Stimulated activated naive B cell treated with anti-CD40 and anti-IgM and Interleukin-4, amounts not matched to agents 10 μg/mL and 1 μg/mL and 100 μg/mL, for 72 hours (primary cell): Measurements from ENCODE around the gene CCDC188.

ENCODE experiments used
- ATAC-seq, 2 donors: fragments of 150-1000 bp; cut with Tn5 transposase; replicated peaks; 2 replicates each; pipeline ENCODE4 v1.10.0; 2021; ENCODE audit warnings: moderate library complexity in 1 of 2
- DNase-seq: peaks from one replicate; pipeline ENCODE4 v3.0.0; 2021
- H3K27ac Mint-ChIP-seq: one replicate; pipeline ENCODE4 v1.8.0; 2022; ENCODE audit warnings: mild to moderate bottlenecking, mixed read lengths
- H3K27me3 Mint-ChIP-seq, 2 donors: one replicate each; pipeline ENCODE4 v1.8.0; 2022; ENCODE audit warnings: mixed read lengths in 2 of 2
- H3K36me3 Mint-ChIP-seq, 2 donors: one replicate each; pipeline ENCODE4 v1.8.0; 2022; ENCODE audit warnings: mixed read lengths in 2 of 2, mild to moderate bottlenecking in 1 of 2
- H3K4me1 Mint-ChIP-seq, 2 donors: one replicate each; pipeline ENCODE4 v1.8.0; 2022; ENCODE audit warnings: mixed read lengths in 2 of 2, mild to moderate bottlenecking in 1 of 2
- H3K4me3 Mint-ChIP-seq, 2 donors: one replicate each; pipeline ENCODE4 v1.8.0; 2022; ENCODE audit warnings: mild to moderate bottlenecking in 2 of 2, mixed read lengths in 2 of 2, moderate library complexity in 1 of 2
- H3K9me3 Mint-ChIP-seq, 2 donors: one replicate each; pipeline ENCODE4 v1.8.0; 2022; ENCODE audit warnings: mixed read lengths in 2 of 2, mild to moderate bottlenecking in 1 of 2

CCDC188 gene

GRCh38 chr22:20191000-20191515, 40.2 kb upstream of the CCDC188 start:
- no peaks in the 10 kb centered on the region for H3K36me3 Mint-ChIP-seq
- H3K4me3 Mint-ChIP-seq, result no peak overlapping the region
- H3K9me3 Mint-ChIP-seq, result no peaks in the 10 kb centered on the region
- no peak overlapping the region for H3K27ac Mint-ChIP-seq
- no peaks in the 10 kb centered on the region for H3K27me3 Mint-ChIP-seq
- no peaks in the 10 kb centered on the region for H3K4me1 Mint-ChIP-seq
- no peak for ATAC-seq
- no peak for DNase-seq

GRCh38 chr22:20188567-20188877, 37.7 kb upstream of the CCDC188 start:
- H3K9me3 Mint-ChIP-seq, result no peaks in the 10 kb centered on the region
- H3K4me1 Mint-ChIP-seq, result no peaks in the 10 kb centered on the region
- no peak overlapping the region for H3K27ac Mint-ChIP-seq
- ATAC-seq (no peak), DNase-seq (no peak)
- no peaks in the 10 kb centered on the region for H3K27me3 Mint-ChIP-seq
- H3K4me3 Mint-ChIP-seq, result no peak overlapping the region
- no peaks in the 10 kb centered on the region for H3K36me3 Mint-ChIP-seq

GRCh38 chr22:20187777-20188566, 37.1 kb upstream of the CCDC188 start:
- no peaks in the 10 kb centered on the region for H3K4me1 Mint-ChIP-seq
- H3K27me3 Mint-ChIP-seq, result no peaks in the 10 kb centered on the region

GRCh38 chr22:20186871-20187546, 36.2 kb upstream of the CCDC188 start:
- H3K4me1 Mint-ChIP-seq, result no peaks in the 10 kb centered on the region
- no peaks in the 10 kb centered on the region for H3K9me3 Mint-ChIP-seq
- no peak overlapping the region for H3K4me3 Mint-ChIP-seq
- H3K27me3 Mint-ChIP-seq, result no peaks in the 10 kb centered on the region
- ATAC-seq (no peak), DNase-seq (no peak)
- no peaks in the 10 kb centered on the region for H3K36me3 Mint-ChIP-seq
- no peak overlapping the region for H3K27ac Mint-ChIP-seq

More at GRCh38 chr22:20187777-20188566, 37.1 kb upstream of the CCDC188 start:
- DNase-seq, result no peak
- no peak for ATAC-seq
- H3K9me3 Mint-ChIP-seq, result no peaks in the 10 kb centered on the region
- H3K4me3 Mint-ChIP-seq, result no peak overlapping the region
- H3K36me3 Mint-ChIP-seq, result no peaks in the 10 kb centered on the region
- no peak overlapping the region for H3K27ac Mint-ChIP-seq

GRCh38 chr22:20186183-20186870, 35.5 kb upstream of the CCDC188 start:
- Mint-ChIP-seq H3K9me3 (no peaks in the 10 kb centered on the region), H3K27me3 (no peaks in the 10 kb centered on the region), H3K27ac (no peak overlapping the region), H3K36me3 (no peaks in the 10 kb centered on the region), H3K4me1 (no peaks in the 10 kb centered on the region), H3K4me3 (no peak overlapping the region)
- DNase-seq (no peak), ATAC-seq (no peak)

- no peaks in the 10 kb centered on the region for H3K27me3 Mint-ChIP-seq
- H3K4me3 Mint-ChIP-seq, result no peak overlapping the region
- H3K4me1 Mint-ChIP-seq, result no peaks in the 10 kb centered on the region
- H3K27ac Mint-ChIP-seq, result no peak overlapping the region
- H3K9me3 Mint-ChIP-seq, result no peaks in the 10 kb centered on the region
- no peak for DNase-seq
- H3K36me3 Mint-ChIP-seq, result no peaks in the 10 kb centered on the region
- no peak for ATAC-seq
These were observed 34.9 kb upstream of the CCDC188 start for GRCh38 chr22:20185750-20186149.

DNA sequence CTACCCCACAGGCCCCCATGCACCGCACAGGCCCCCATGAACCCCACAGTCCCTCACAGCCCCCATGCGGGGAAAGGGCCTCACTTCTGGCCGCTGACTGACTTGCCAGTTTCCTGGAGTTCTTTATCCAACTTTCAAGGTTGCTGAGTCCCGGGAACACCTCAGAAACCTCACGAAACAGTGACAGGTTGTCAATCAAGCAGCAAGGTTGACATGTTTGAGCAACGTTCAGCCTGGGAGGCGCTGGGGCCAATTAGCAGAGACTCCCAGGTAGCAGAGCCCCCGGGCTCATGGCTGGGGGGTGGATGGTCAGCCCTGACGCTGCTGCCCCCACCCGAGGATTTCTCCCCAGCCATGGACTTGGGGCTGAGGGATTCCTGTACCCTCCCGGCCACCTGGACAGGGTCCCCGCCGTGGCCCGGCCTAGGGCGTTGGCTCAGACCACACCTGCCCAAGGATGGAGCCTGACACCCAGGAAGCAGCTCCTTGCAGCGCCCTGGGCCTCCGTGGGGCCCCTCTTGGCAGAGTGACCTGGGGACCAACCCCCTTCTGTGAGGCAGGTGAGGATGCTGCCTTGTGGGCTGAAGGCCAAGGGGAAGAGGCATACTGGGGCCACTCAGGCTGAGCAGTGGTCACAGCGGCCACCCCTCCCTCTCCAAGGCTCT, 33.8 kb upstream of the CCDC188 start:
- DNase-seq, result no peak
- Mint-ChIP-seq H3K9me3 (no peaks in the 10 kb centered on the region), H3K27ac (no peak overlapping the region), H3K36me3 (no peaks in the 10 kb centered on the region), H3K4me1 (peaks cover 0 to 2% of the 10 kb centered on the region in 2 donors), H3K27me3 (no peaks in the 10 kb centered on the region), H3K4me3 (no peak overlapping the region)
- no peak for ATAC-seq

GRCh38 chr22:20183823-20184222, 33.0 kb upstream of the CCDC188 start:
- no peaks in the 10 kb centered on the region for H3K9me3 Mint-ChIP-seq

DNA sequence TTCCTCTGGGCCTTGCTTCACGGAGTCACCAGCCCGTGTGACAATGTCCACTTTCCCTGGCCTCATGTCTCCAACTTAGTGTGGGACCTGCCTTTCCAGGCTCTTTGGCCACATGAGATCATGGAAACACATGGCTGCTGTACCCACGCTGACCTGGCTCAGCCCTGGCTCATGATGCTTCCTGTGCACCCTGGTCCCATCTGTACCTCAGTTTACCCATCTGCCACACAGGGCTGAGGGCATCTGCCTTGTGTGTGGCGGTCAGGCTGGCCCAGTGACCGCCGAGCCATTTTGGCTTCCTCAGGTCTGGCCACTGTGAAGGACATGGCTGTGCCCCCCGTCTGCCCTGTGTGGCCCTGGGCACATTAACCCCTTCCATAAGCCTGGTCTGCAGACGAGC, 32.2 kb upstream of the CCDC188 start:
- Mint-ChIP-seq H3K9me3 (no peaks in the 10 kb centered on the region), H3K36me3 (no peaks in the 10 kb centered on the region), H3K4me3 (no peak overlapping the region), H3K4me1 (peaks cover 0 to 2% of the 10 kb centered on the region in 2 donors), H3K27ac (no peak overlapping the region), H3K27me3 (peaks cover 0 to 3% of the 10 kb centered on the region in 2 donors)
- ATAC-seq (no peak), DNase-seq (no peak)

More at GRCh38 chr22:20183823-20184222, 33.0 kb upstream of the CCDC188 start:
- DNase-seq (no peak), ATAC-seq (no peak)
- Mint-ChIP-seq H3K4me3 (no peak overlapping the region), H3K36me3 (no peaks in the 10 kb centered on the region), H3K4me1 (peaks cover 0 to 2% of the 10 kb centered on the region in 2 donors), H3K27ac (no peak overlapping the region), H3K27me3 (no peaks in the 10 kb centered on the region)

- Mint-ChIP-seq H3K9me3 (no peaks in the 10 kb centered on the region), H3K27ac (no peak overlapping the region), H3K27me3 (peaks cover 0 to 6% of the 10 kb centered on the region in 2 donors)
These were observed 31.5 kb upstream of the CCDC188 start for GRCh38 chr22:20182365-20182764.

DNA sequence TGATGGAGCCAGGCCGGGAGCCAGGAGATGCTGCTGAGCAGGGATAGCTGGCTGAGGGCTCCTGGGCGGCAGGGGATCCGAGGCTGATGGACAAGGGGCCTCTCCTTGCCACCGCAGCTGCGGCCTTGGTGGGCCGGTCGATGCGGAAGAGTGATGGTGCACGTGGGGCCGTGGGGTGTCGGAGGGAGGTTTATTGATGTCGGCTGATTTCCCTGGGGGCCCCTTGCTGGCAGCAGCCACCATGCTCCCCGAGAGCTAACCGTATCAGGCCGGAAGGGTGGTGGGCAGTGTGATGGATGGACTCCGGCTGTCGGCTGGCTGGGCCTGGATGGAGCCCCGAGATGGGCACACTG, 31.0 kb upstream of the CCDC188 start:
- Mint-ChIP-seq H3K4me3 (no peak overlapping the region), H3K9me3 (no peaks in the 10 kb centered on the region), H3K27me3 (peaks cover 0 to 6% of the 10 kb centered on the region in 2 donors), H3K36me3 (no peaks in the 10 kb centered on the region), H3K27ac (no peak overlapping the region), H3K4me1 (peaks cover 0 to 2% of the 10 kb centered on the region in 2 donors)
- DNase-seq (no peak), ATAC-seq (no peak)

More at GRCh38 chr22:20182365-20182764, 31.5 kb upstream of the CCDC188 start:
- no peak overlapping the region for H3K4me3 Mint-ChIP-seq
- peaks cover 0 to 2% of the 10 kb centered on the region in 2 donors for H3K4me1 Mint-ChIP-seq
- ATAC-seq, result no peak
- DNase-seq, result no peak
- no peaks in the 10 kb centered on the region for H3K36me3 Mint-ChIP-seq

DNA sequence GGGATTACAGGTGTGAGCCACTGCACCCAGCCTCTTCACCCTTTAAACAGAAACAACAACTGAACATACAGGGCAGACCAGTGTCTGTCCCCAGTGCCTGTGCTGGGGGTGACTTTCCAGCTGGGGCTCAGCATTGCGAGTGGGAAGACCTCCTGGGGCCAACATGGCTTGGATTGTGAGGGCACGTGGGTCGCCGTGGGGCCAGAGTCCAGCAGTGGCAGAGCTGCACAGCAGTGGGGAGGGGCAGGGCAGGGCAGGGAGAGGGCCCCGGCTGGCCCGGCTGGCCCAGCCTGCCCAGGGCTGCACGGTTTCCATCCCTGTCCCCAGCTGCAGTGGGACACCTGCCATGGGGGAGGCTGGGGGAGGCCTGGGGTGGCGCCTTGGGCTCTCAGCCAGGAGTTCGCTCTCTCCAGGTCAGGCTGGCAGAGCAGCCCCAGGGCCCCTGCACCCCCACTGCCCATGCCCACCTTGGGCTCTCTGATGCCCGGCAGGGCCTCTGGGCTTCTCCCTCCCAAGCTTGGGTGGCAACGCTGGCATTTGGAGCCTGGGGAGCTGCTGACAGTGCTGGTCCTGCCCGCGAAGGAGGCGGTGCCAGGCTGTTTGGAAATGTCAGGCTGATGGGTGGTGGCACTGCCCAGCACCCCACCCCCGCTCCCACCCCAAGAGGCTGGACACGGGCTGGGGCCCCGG, 30.5 kb upstream of the CCDC188 start:
- ATAC-seq (no peak), DNase-seq (no peak)
- no peaks in the 10 kb centered on the region for H3K9me3 Mint-ChIP-seq
- H3K4me1 Mint-ChIP-seq, result peaks cover 0 to 2% of the 10 kb centered on the region in 2 donors
- no peaks in the 10 kb centered on the region for H3K36me3 Mint-ChIP-seq
- no peak overlapping the region for H3K4me3 Mint-ChIP-seq
- no peak overlapping the region for H3K27ac Mint-ChIP-seq
- peaks cover 0 to 6% of the 10 kb centered on the region in 2 donors for H3K27me3 Mint-ChIP-seq

DNA sequence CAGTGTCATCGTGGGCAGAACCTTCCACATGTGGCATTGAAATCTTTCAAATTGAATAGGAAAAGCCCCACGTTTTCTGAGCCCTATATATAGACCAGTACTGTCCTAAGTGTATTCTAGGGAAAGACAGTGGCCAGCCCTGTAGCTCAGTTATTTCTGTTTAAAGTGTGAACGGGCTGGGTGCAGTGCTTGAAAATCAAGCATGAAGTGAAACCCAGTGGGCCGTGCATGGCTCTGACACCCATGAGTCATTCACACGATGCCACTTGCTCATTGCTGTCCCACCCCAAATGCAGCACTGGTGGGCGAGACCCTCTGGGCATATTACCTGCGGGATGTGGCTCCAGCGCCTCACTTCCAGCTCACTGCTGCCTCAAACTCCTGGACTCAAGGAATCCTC, 29.8 kb upstream of the CCDC188 start:
- Mint-ChIP-seq H3K27ac (no peak overlapping the region), H3K36me3 (no peaks in the 10 kb centered on the region), H3K4me3 (no peak overlapping the region), H3K27me3 (peaks cover 0 to 6% of the 10 kb centered on the region in 2 donors), H3K9me3 (no peaks in the 10 kb centered on the region), H3K4me1 (peaks cover 0 to 2% of the 10 kb centered on the region in 2 donors)
- DNase-seq, result no peak
- peak; percentile 40 to 75 for ATAC-seq

DNA sequence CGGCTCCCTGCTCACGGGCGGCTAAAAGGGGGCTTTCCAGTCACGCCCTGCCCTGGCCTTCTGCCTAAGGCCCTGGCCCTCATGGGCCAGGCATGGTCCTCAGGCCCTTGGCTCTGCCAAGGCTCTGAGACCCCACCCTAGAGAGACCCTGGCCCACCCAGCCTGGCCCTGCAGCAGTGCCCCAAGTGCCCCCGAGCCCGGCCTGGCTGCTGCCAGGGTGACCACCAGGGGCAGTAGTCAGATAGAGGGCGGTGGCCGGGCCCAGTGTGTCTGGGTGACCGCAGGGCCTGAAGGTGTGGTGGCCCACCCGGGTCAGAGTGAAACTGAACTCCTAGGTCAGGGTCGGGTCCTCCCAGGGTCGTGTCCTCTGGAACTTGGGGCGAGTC, 29.4 kb upstream of the CCDC188 start:
- ATAC-seq, result no peak
- peaks cover 0 to 6% of the 10 kb centered on the region in 2 donors for H3K27me3 Mint-ChIP-seq
- H3K36me3 Mint-ChIP-seq, result no peaks in the 10 kb centered on the region
- H3K4me1 Mint-ChIP-seq, result peaks cover 0 to 2% of the 10 kb centered on the region in 2 donors
- no peak for DNase-seq
- no peaks in the 10 kb centered on the region for H3K9me3 Mint-ChIP-seq
- no peak overlapping the region for H3K4me3 Mint-ChIP-seq
- H3K27ac Mint-ChIP-seq, result no peak overlapping the region
